Measurements from ENCODE around the gene RBBP5. TPM values are rescaled to one million over a fixed set of nuclear protein-coding genes. Genes with fewer than 3 reads are reported as not detected.

The RBBP5 gene
- total RNA-seq, 1 donor from 2014 or later: 27.2 TPM

GRCh38 chr1:205109711-205110110 lies 12.1 kb downstream of the RBBP5 start:
- no peak overlapping the region for H3K4me3 Mint-ChIP-seq
- no peaks in the 10 kb centered on the region for H3K27me3 Mint-ChIP-seq
- H3K9me3 Mint-ChIP-seq: no peaks in the 10 kb centered on the region
- H3K36me3 Mint-ChIP-seq (ENCODE audit: low read depth): peaks cover 43% of the 10 kb centered on the region
- intact Hi-C loops (cut with micrococcal nuclease): no loop called here
- no peak for DNase-seq
- H3K27ac Mint-ChIP-seq: no peak overlapping the region
- H3K4me1 Mint-ChIP-seq: peaks cover 9% of the 10 kb centered on the region

- H3K36me3 Mint-ChIP-seq (ENCODE audit: low read depth): peaks cover 43% of the 10 kb centered on the region
- no peak overlapping the region for H3K27ac Mint-ChIP-seq
- intact Hi-C loops (cut with micrococcal nuclease): no loop called here
- H3K4me1 Mint-ChIP-seq: peaks cover 9% of the 10 kb centered on the region
- H3K9me3 Mint-ChIP-seq: no peaks in the 10 kb centered on the region
- DNase-seq: no peak
- no peaks in the 10 kb centered on the region for H3K27me3 Mint-ChIP-seq
- no peak overlapping the region for H3K4me3 Mint-ChIP-seq
Observed at GRCh38 chr1:205109269-205109668, 12.5 kb downstream of the RBBP5 start.

GRCh38 chr1:205108464-205108863 lies 13.3 kb downstream of the RBBP5 start:
- H3K9me3 Mint-ChIP-seq: no peaks in the 10 kb centered on the region
- H3K27me3 Mint-ChIP-seq: no peaks in the 10 kb centered on the region
- DNase-seq: no peak
- H3K36me3 Mint-ChIP-seq (ENCODE audit: low read depth): peaks cover 47% of the 10 kb centered on the region
- no peak overlapping the region for H3K4me3 Mint-ChIP-seq
- peak overlapping the region; percentile 30 for H3K27ac Mint-ChIP-seq
- intact Hi-C loops (cut with micrococcal nuclease): no loop called here
- peaks cover 9% of the 10 kb centered on the region for H3K4me1 Mint-ChIP-seq

- Mint-ChIP-seq H3K4me3 (no peak overlapping the region), H3K27ac (no peak overlapping the region), H3K36me3 (ENCODE audit: low read depth) (peaks cover 52% of the 10 kb centered on the region), H3K27me3 (no peaks in the 10 kb centered on the region), H3K4me1 (peaks cover 9% of the 10 kb centered on the region), H3K9me3 (no peaks in the 10 kb centered on the region)
- intact Hi-C loops (cut with micrococcal nuclease): no loop called here
- DNase-seq: no peak
Observed at GRCh38 chr1:205107327-205107726, 14.5 kb downstream of the RBBP5 start.

- no peaks in the 10 kb centered on the region for H3K27me3 Mint-ChIP-seq
- H3K36me3 Mint-ChIP-seq (ENCODE audit: low read depth): peaks cover 76% of the 10 kb centered on the region
- intact Hi-C loops (cut with micrococcal nuclease): no loop called here
- no peaks in the 10 kb centered on the region for H3K9me3 Mint-ChIP-seq
- H3K27ac Mint-ChIP-seq: no peak overlapping the region
- H3K4me3 Mint-ChIP-seq: no peak overlapping the region
- H3K4me1 Mint-ChIP-seq: peaks cover 6% of the 10 kb centered on the region
- no peak for DNase-seq
Observed at GRCh38 chr1:205102404-205102803, 19.4 kb downstream of the RBBP5 start.

- no peak for DNase-seq
- no peaks in the 10 kb centered on the region for H3K4me1 Mint-ChIP-seq
- no peaks in the 10 kb centered on the region for H3K9me3 Mint-ChIP-seq
- H3K27ac Mint-ChIP-seq: no peak overlapping the region
- intact Hi-C loops (cut with micrococcal nuclease): no loop called here
- H3K36me3 Mint-ChIP-seq (ENCODE audit: low read depth): peaks cover 70% of the 10 kb centered on the region
- H3K27me3 Mint-ChIP-seq: no peaks in the 10 kb centered on the region
- no peak overlapping the region for H3K4me3 Mint-ChIP-seq
Observed at GRCh38 chr1:205098242-205098641, 23.5 kb downstream of the RBBP5 start.

GRCh38 chr1:205095422-205095821 lies 26.4 kb downstream of the RBBP5 start:
- no peaks in the 10 kb centered on the region for H3K9me3 Mint-ChIP-seq
- intact Hi-C loops (cut with micrococcal nuclease): no loop called here
- no peak overlapping the region for H3K27ac Mint-ChIP-seq
- no peak for DNase-seq
- no peaks in the 10 kb centered on the region for H3K4me1 Mint-ChIP-seq
- H3K36me3 Mint-ChIP-seq (ENCODE audit: low read depth): peaks cover 63% of the 10 kb centered on the region
- no peak overlapping the region for H3K4me3 Mint-ChIP-seq
- no peaks in the 10 kb centered on the region for H3K27me3 Mint-ChIP-seq

GRCh38 chr1:205091043-205091740 lies 30.6 kb downstream of the RBBP5 start:
- no peak overlapping the region for H3K27ac Mint-ChIP-seq
- H3K4me3 Mint-ChIP-seq: no peak overlapping the region
- H3K36me3 Mint-ChIP-seq (ENCODE audit: low read depth): peaks cover 47% of the 10 kb centered on the region
- H3K4me1 Mint-ChIP-seq: no peaks in the 10 kb centered on the region
- no peaks in the 10 kb centered on the region for H3K27me3 Mint-ChIP-seq
- no peak for DNase-seq
- intact Hi-C loops (cut with micrococcal nuclease): no loop called here
- no peaks in the 10 kb centered on the region for H3K9me3 Mint-ChIP-seq

GRCh38 chr1:205088341-205088740 lies 33.4 kb downstream of the RBBP5 start:
- intact Hi-C loops (cut with micrococcal nuclease): no loop called here
- Mint-ChIP-seq H3K36me3 (ENCODE audit: low read depth) (peaks cover 51% of the 10 kb centered on the region), H3K27me3 (no peaks in the 10 kb centered on the region), H3K9me3 (no peaks in the 10 kb centered on the region), H3K4me1 (no peaks in the 10 kb centered on the region), H3K27ac (no peak overlapping the region), H3K4me3 (no peak overlapping the region)
- DNase-seq: no peak

- intact Hi-C loops (cut with micrococcal nuclease): no loop called here
- no peaks in the 10 kb centered on the region for H3K27me3 Mint-ChIP-seq
- H3K36me3 Mint-ChIP-seq (ENCODE audit: low read depth): peaks cover 42% of the 10 kb centered on the region
- no peaks in the 10 kb centered on the region for H3K9me3 Mint-ChIP-seq
- no peaks in the 10 kb centered on the region for H3K4me1 Mint-ChIP-seq
- DNase-seq: no peak
- H3K27ac Mint-ChIP-seq: no peak within 1 kb of the TSS
- H3K4me3 Mint-ChIP-seq: no peak within 1 kb of the TSS
Observed at GRCh38 chr1:205084360-205084759, 37.4 kb downstream of the RBBP5 start, which contains the start of gene TMEM81. Gene TMEM81, minus strand, starts transcription at chr1:205084460. Its CDS starts 140 bp downstream, at chr1:205084320.

GRCh38 chr1:205082431-205082830 lies 39.3 kb downstream of the RBBP5 start:
- H3K36me3 Mint-ChIP-seq (ENCODE audit: low read depth): peaks cover 29% of the 10 kb centered on the region
- H3K27me3 Mint-ChIP-seq: no peaks in the 10 kb centered on the region
- intact Hi-C loops (cut with micrococcal nuclease): no loop called here
- H3K9me3 Mint-ChIP-seq: no peaks in the 10 kb centered on the region
- H3K4me1 Mint-ChIP-seq: no peaks in the 10 kb centered on the region
- DNase-seq: no peak
- no peak overlapping the region for H3K27ac Mint-ChIP-seq
- H3K4me3 Mint-ChIP-seq: no peak overlapping the region

GRCh38 chr1:205077934-205078311 lies 43.9 kb downstream of the RBBP5 start:
- intact Hi-C loops (cut with micrococcal nuclease): no loop called here
- Mint-ChIP-seq H3K36me3 (ENCODE audit: low read depth) (peaks cover 2% of the 10 kb centered on the region), H3K4me3 (no peak overlapping the region), H3K27me3 (no peaks in the 10 kb centered on the region), H3K27ac (no peak overlapping the region), H3K4me1 (no peaks in the 10 kb centered on the region), H3K9me3 (no peaks in the 10 kb centered on the region)
- no peak for DNase-seq

- intact Hi-C loops (cut with micrococcal nuclease): no loop called here
- H3K4me3 Mint-ChIP-seq: no peak overlapping the region
- H3K27me3 Mint-ChIP-seq: no peaks in the 10 kb centered on the region
- no peaks in the 10 kb centered on the region for H3K9me3 Mint-ChIP-seq
- H3K4me1 Mint-ChIP-seq: no peaks in the 10 kb centered on the region
- H3K36me3 Mint-ChIP-seq (ENCODE audit: low read depth): no peaks in the 10 kb centered on the region
- H3K27ac Mint-ChIP-seq: no peak overlapping the region
- DNase-seq: no peak
Observed at GRCh38 chr1:205077158-205077933, 44.4 kb downstream of the RBBP5 start.

- H3K27me3 Mint-ChIP-seq: no peaks in the 10 kb centered on the region
- no peaks in the 10 kb centered on the region for H3K4me1 Mint-ChIP-seq
- H3K4me3 Mint-ChIP-seq: no peak overlapping the region
- DNase-seq: no peak
- no peak overlapping the region for H3K27ac Mint-ChIP-seq
- no peaks in the 10 kb centered on the region for H3K36me3 Mint-ChIP-seq (ENCODE audit: low read depth)
- intact Hi-C loops (cut with micrococcal nuclease): no loop called here
- no peaks in the 10 kb centered on the region for H3K9me3 Mint-ChIP-seq
Observed at GRCh38 chr1:205076245-205076761, 45.5 kb downstream of the RBBP5 start.

Measured in activated CD4-positive, alpha-beta T cell treated with anti-CD3 and anti-CD28 coated beads, Interleukin-2, amount 10 ng/mL, durations not matched to agents 24 days and 14 days (primary cell).